GM12892 (cell line): Measurements from ENCODE around the gene HK2.

ENCODE experiments used
- POLR2A ChIP-seq: IDR thresholded peaks from 2 replicates; pipeline ENCODE4 v1.6.1; 2011; ENCODE audit warnings: low read depth, low read length, control low read depth
- POLR2AphosphoS5 ChIP-seq: IDR thresholded peaks from 2 replicates; pipeline ENCODE4 v1.6.1; 2011; ENCODE audit warnings: low read depth, low read length, control low read depth
- TAF1 ChIP-seq: IDR thresholded peaks from 2 replicates; pipeline ENCODE4 v1.6.1; 2011; ENCODE audit warnings: low read depth, mild to moderate bottlenecking, control low read depth, low read length, borderline replicate concordance

DNA sequence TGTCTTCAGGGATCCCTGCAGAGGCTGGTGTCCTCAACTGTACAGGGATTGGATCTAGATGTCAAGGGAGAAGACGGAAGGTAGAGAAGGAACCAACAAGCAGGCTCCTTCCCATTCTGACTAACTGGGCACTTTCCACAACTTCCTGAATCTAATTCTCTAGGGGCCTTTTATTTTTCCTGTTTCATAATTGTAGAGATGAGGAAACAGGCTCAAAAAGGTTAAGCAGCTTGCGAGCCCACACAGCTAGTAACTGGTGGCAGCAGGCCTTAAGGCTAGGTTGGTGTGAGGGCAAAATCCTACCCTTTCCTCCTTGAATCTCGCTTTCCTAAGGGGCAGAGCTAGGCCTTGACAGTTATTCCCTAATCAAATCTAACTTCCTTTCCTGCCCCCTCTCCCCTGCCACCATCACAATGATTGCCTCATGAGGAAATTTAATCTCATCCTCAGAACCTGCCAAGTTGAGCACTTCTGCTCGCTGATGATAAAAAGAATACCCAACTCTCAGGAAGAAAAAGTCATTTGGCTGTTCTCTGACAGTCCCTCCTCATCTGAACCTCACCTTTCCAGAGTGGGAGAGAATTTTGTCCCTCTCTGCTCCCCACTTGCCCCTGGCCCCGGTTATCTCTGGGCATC, 88.8 kb downstream of the HK2 start:
- TF ChIP-seq POLR2A (no peak), TAF1 (no peak), POLR2AphosphoS5 (no peak)
